ENCODE data around the gene KRT72. TPM values are rescaled to one million over a fixed set of nuclear protein-coding genes. Genes with fewer than 3 reads are reported as not detected.
"Not testable (repeated sequence)": the region's sequence is repeated elsewhere in the genome, so short reads cannot be mapped to it uniquely, and the experiment has no call there.

Gene KRT72
- total RNA-seq, 1 experiment from 2014 or later = not detected

DNA sequence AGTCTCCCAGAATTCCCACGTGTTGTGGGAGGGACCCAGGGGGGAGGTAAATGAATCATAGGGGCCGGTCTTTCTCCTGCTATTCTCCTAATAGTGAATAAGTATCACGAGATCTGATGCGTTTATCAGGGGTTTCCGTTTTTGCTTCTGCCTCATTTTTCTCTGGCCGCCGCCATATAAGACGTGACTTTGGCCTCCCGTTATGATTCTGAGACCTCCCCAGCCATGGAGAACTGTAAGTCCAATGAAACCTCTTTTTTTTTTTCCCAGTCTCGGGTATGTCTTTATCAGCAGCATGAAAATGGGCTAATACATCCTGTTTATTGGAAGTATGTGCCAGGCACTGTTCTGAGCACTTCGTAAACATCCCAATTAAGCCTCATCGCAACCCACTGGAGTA, 788 bp downstream of the KRT72 start:
- no peak overlapping the region for H3K4me3 ChIP-seq
- H3K9me3 ChIP-seq (ENCODE audit: insufficient read depth, low read depth) = no peaks in the 10 kb centered on the region
- H3K27me3 ChIP-seq (ENCODE audit: insufficient read depth, low read depth) = no peaks in the 10 kb centered on the region
- no peak overlapping the region for H3K4me2 ChIP-seq
- ChIA-PET CTCF (no interaction called here), POLR2A (ENCODE audit: unreplicated experiment) (no interaction called here)
- H3K27ac ChIP-seq = no peak overlapping the region
- no peaks in the 10 kb centered on the region for H4K20me1 ChIP-seq (ENCODE audit: insufficient read depth)
- intact Hi-C loops (cut with micrococcal nuclease; ENCODE audit: unreplicated experiment) = no loop called here
- H3K79me2 ChIP-seq (ENCODE audit: low read depth) = no peaks in the 10 kb centered on the region
- no TSS peak for BruUV-seq (replicated peaks)
- H3K36me3 ChIP-seq (ENCODE audit: low read depth) = no peaks in the 10 kb centered on the region
- H3K4me1 ChIP-seq (replicated peaks; ENCODE audit: insufficient read depth) = no peaks in the 10 kb centered on the region
- no peak overlapping the region for H2AFZ ChIP-seq
- no peak for DNase-seq
- TF ChIP-seq, protein P1, sequence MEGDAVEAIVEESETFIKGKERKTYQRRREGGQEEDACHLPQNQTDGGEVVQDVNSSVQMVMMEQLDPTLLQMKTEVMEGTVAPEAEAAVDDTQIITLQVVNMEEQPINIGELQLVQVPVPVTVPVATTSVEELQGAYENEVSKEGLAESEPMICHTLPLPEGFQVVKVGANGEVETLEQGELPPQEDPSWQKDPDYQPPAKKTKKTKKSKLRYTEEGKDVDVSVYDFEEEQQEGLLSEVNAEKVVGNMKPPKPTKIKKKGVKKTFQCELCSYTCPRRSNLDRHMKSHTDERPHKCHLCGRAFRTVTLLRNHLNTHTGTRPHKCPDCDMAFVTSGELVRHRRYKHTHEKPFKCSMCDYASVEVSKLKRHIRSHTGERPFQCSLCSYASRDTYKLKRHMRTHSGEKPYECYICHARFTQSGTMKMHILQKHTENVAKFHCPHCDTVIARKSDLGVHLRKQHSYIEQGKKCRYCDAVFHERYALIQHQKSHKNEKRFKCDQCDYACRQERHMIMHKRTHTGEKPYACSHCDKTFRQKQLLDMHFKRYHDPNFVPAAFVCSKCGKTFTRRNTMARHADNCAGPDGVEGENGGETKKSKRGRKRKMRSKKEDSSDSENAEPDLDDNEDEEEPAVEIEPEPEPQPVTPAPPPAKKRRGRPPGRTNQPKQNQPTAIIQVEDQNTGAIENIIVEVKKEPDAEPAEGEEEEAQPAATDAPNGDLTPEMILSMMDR (conservative IDR thresholded peaks at IDR 0.05) = no peak
- TF ChIP-seq EZH2 (IDR thresholded peaks at IDR 0.05; ENCODE audit: low read depth) = no peak
- H3K9me2 ChIP-seq (ENCODE audit: insufficient read depth) = no peaks in the 10 kb centered on the region
- no peaks in the 10 kb centered on the region; the same call in 1 of the 2 replicates for H3F3A ChIP-seq (ENCODE audit: insufficient read depth, low read depth)

DNA sequence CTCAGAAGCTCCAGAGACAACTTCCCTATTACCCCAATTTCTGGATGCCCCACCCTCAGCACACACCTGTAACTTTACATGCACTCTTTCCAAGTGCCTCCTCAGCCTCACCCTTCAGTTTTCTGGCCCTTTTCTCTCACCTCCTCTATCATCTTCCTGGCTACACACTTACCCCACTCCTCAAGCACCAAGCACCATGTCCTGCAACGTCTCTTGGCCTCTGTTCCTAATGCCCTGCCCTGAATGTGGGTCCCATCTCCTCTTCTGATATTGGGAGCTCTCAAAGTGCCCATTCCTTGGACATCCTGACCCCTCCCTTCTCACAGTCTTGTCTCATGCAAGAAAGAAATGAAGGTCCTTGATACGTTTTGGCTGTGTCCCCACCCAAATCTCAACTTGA, 1.2 kb downstream of the KRT72 start:
- no peaks in the 10 kb centered on the region for H3K9me2 ChIP-seq (ENCODE audit: insufficient read depth)
- H3K79me2 ChIP-seq (ENCODE audit: low read depth) = no peaks in the 10 kb centered on the region
- H4K20me1 ChIP-seq (ENCODE audit: insufficient read depth) = no peaks in the 10 kb centered on the region
- ChIA-PET POLR2A (ENCODE audit: unreplicated experiment) (no interaction called here), CTCF (no interaction called here)
- no TSS peak for BruUV-seq (replicated peaks)
- no peak overlapping the region for H3K27ac ChIP-seq
- no peaks in the 10 kb centered on the region for H3K36me3 ChIP-seq (ENCODE audit: low read depth)
- no peak for DNase-seq
- intact Hi-C loops (cut with micrococcal nuclease; ENCODE audit: unreplicated experiment) = no loop called here
- no peak overlapping the region for H2AFZ ChIP-seq
- no peak overlapping the region for H3K4me3 ChIP-seq
- H3F3A ChIP-seq (ENCODE audit: insufficient read depth, low read depth) = no peaks in the 10 kb centered on the region; the same call in 1 of the 2 replicates
- no peaks in the 10 kb centered on the region for H3K27me3 ChIP-seq (ENCODE audit: insufficient read depth, low read depth)
- no peak for TF ChIP-seq EZH2 (IDR thresholded peaks at IDR 0.05; ENCODE audit: low read depth)
- TF ChIP-seq, protein P1 (conservative IDR thresholded peaks at IDR 0.05) = no peak
- H3K9me3 ChIP-seq (ENCODE audit: insufficient read depth, low read depth) = no peaks in the 10 kb centered on the region
- no peaks in the 10 kb centered on the region for H3K4me1 ChIP-seq (replicated peaks; ENCODE audit: insufficient read depth)
- no peak overlapping the region for H3K4me2 ChIP-seq

DNA sequence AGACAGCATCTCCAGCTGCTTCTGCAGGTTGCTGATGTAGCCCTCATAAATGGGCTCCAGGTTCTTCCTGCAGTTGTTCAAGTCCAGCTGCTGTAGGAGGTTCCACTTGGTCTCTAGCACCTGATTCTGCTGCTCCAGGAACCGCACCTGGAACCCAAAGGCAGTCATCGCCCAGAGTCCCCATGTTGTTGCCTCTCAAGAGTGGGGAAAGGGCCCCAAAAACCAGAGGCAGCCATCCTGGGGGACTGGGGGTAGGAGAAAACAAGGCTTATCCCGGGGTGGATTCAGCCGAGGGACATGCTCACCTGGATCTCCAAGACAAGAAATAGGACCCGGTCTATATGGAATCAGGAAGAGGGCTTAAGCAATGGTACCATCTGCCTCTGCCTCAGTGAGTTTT, 2.3 kb downstream of the KRT72 start:
- H2AFZ ChIP-seq = no peak overlapping the region
- ChIA-PET CTCF (no interaction called here), POLR2A (ENCODE audit: unreplicated experiment) (no interaction called here)
- no peak overlapping the region for H3K4me3 ChIP-seq
- H3K4me1 ChIP-seq (replicated peaks; ENCODE audit: insufficient read depth) = no peaks in the 10 kb centered on the region
- H3K9me3 ChIP-seq (ENCODE audit: insufficient read depth, low read depth) = no peaks in the 10 kb centered on the region
- no peaks in the 10 kb centered on the region for H3K9me2 ChIP-seq (ENCODE audit: insufficient read depth)
- no peaks in the 10 kb centered on the region for H4K20me1 ChIP-seq (ENCODE audit: insufficient read depth)
- intact Hi-C loops (cut with micrococcal nuclease; ENCODE audit: unreplicated experiment) = no loop called here
- DNase-seq = no peak
- no peak overlapping the region for H3K27ac ChIP-seq
- no peaks in the 10 kb centered on the region for H3K27me3 ChIP-seq (ENCODE audit: insufficient read depth, low read depth)
- no peaks in the 10 kb centered on the region for H3K36me3 ChIP-seq (ENCODE audit: low read depth)
- H3K79me2 ChIP-seq (ENCODE audit: low read depth) = no peaks in the 10 kb centered on the region
- TF ChIP-seq, protein P1 (conservative IDR thresholded peaks at IDR 0.05) = no peak
- TF ChIP-seq EZH2 (IDR thresholded peaks at IDR 0.05; ENCODE audit: low read depth) = no peak
- BruUV-seq (replicated peaks) = no TSS peak
- H3K4me2 ChIP-seq = no peak overlapping the region
- no peaks in the 10 kb centered on the region; the same call in 1 of the 2 replicates for H3F3A ChIP-seq (ENCODE audit: insufficient read depth, low read depth)

DNA sequence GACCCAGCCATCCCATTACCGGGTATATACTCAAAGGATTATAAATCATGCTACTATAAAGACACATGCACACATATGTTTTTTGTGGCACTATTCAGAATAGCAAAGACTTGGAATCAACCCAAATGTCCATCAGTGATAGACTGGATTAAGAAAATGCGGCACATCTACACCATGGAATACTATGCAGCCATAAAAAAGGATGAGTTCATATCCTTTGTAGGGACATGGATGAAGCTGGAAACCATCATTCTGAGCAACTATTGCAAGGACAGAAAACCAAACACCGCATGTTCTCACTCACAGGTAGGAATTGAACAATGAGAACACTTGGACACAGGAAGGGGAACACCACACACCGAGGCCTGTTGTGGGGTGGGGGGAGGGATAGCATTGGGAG, 7.0 kb downstream of the KRT72 start:
- DNase-seq; H3F3A ChIP-seq (ENCODE audit: insufficient read depth, low read depth); H4K20me1 ChIP-seq (ENCODE audit: insufficient read depth); BruUV-seq (replicated peaks); H3K4me3 ChIP-seq; H3K4me2 ChIP-seq; CTCF ChIA-PET; intact Hi-C loops (cut with micrococcal nuclease; ENCODE audit: unreplicated experiment); H3K4me1 ChIP-seq (replicated peaks; ENCODE audit: insufficient read depth); H3K27me3 ChIP-seq (ENCODE audit: insufficient read depth, low read depth); H3K36me3 ChIP-seq (ENCODE audit: low read depth); H3K9me2 ChIP-seq (ENCODE audit: insufficient read depth); H2AFZ ChIP-seq; H3K79me2 ChIP-seq (ENCODE audit: low read depth); H3K27ac ChIP-seq; H3K9me3 ChIP-seq (ENCODE audit: insufficient read depth, low read depth): not testable (repeated sequence)
- POLR2A ChIA-PET (ENCODE audit: unreplicated experiment) = interaction anchor here (0.5 kb wide), 1 partner anchor 448 kb away, joined by 6 read pairs; no protein-coding TSS in a partner anchor

Measured in PC-9 (cell line).